ENCODE results near the gene RAB4A. TPM values are rescaled to one million over a fixed set of nuclear protein-coding genes. Genes with fewer than 3 reads are reported as not detected.
A peak's percentile ranks its signal among the peaks of the same experiment; 100 is the strongest.

RAB4A gene
- total and polyA plus RNA-seq, 2 of the 13 experiments (the other 11 are each of a cell fraction or from before 2014, with no cell fraction given), result 56.0 to 80.1 TPM

DNA sequence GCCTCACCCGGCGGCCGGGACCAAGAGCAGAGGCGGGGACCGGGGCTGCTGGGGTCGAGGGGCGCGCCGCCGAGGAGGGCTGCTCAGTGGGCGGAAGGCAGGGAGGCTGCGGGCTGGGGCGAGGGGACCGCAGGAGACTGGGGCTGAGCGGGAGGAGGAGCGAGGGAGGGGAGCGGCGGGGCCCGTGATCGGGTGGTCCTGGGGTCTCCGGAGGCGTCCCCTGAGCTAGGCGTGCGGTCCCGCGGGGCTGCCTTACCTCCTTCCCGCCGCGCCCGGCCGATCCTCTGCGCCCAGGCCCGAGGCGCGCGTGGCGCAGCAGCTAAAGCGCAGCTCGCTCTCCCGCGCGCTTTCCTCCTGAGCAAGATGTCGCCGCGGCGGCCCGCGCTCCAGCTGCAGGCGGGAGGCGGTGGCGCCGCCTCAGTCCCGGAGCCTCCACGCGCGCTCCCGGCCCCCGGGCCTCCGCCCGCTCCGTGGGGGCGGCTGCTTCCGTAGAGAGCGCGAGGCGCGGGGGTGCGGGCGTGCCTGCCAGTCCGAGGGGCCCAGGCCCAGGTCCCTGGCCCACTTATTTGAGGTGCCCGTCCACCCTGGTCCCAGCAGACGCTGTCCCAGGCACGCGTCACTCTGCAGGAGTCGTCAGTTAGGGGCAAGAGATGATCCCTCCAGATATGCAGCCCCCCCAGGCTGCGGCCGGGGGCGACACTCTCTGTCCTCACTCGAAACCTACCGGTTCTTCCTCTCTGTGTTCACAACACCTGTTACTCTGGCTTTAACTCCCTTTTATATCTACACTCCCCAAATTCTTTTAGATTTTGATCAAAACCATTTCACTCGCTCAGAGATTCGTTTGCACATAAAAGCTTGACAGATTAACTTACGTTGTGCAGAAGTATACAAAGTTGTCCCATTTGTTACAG is 72.0 kb downstream of the RAB4A start, which contains the start of gene CCSAP (continued):
- TF ChIP-seq GATAD1 (CRISPR knock-in tag; IDR thresholded peaks at IDR 0.05) (0 out of 2 replicates have a peak, but pooled peaks have one; percentile 6), ZNF790 (CRISPR knock-in tag; IDR thresholded peaks at IDR 0.05; ENCODE audit: borderline replicate concordance) (no peak; the same call in none of the 2 replicates), SOX6 (IDR thresholded peaks at IDR 0.05) (no peak), SOX6 (CRISPR knock-in tag; IDR thresholded peaks at IDR 0.05) (peak; percentile 40; the same call in 1 of the 2 replicates), FOSL2 (CRISPR knock-in tag; IDR thresholded peaks at IDR 0.05) (0 out of 2 replicates have a peak, but pooled peaks have one; percentile 4), ZNF816 (CRISPR knock-in tag; IDR thresholded peaks at IDR 0.05; ENCODE audit: borderline replicate concordance) (no peak), DNMT1 (CRISPR knock-in tag; IDR thresholded peaks at IDR 0.05) (no peak; the same call in none of the 2 replicates), DMAP1 (CRISPR knock-in tag; IDR thresholded peaks at IDR 0.05) (no peak; the same call in 1 of the 2 replicates), KMT2B (CRISPR knock-in tag; IDR thresholded peaks at IDR 0.05) (no peak), ZSCAN31 (CRISPR knock-in tag; IDR thresholded peaks at IDR 0.05; ENCODE audit: low read depth) (no peak), FOXO1 (CRISPR knock-in tag; IDR thresholded peaks at IDR 0.05) (0 out of 2 replicates have a peak, but pooled peaks have one; percentile 5), ZNF83 (CRISPR knock-in tag; IDR thresholded peaks at IDR 0.05; ENCODE audit: borderline replicate concordance) (no peak), RBFOX2 (IDR thresholded peaks at IDR 0.05; ENCODE audit: low read depth, low read length) (peak; percentile 50; the same call in 1 of the 2 replicates), ZNF10 (CRISPR knock-in tag; IDR thresholded peaks at IDR 0.05; ENCODE audit: borderline replicate concordance, low read depth) (no peak), FOXM1 (CRISPR knock-in tag; IDR thresholded peaks at IDR 0.05) (no peak)
- TF ChIP-seq, protein P1, sequence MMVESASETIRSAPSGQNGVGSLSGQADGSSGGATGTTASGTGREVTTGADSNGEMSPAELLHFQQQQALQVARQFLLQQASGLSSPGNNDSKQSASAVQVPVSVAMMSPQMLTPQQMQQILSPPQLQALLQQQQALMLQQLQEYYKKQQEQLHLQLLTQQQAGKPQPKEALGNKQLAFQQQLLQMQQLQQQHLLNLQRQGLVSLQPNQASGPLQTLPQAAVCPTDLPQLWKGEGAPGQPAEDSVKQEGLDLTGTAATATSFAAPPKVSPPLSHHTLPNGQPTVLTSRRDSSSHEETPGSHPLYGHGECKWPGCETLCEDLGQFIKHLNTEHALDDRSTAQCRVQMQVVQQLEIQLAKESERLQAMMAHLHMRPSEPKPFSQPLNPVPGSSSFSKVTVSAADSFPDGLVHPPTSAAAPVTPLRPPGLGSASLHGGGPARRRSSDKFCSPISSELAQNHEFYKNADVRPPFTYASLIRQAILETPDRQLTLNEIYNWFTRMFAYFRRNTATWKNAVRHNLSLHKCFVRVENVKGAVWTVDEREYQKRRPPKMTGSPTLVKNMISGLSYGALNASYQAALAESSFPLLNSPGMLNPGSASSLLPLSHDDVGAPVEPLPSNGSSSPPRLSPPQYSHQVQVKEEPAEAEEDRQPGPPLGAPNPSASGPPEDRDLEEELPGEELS (CRISPR knock-in tag; IDR thresholded peaks at IDR 0.05), result no peak
- TF ChIP-seq, protein P2, sequence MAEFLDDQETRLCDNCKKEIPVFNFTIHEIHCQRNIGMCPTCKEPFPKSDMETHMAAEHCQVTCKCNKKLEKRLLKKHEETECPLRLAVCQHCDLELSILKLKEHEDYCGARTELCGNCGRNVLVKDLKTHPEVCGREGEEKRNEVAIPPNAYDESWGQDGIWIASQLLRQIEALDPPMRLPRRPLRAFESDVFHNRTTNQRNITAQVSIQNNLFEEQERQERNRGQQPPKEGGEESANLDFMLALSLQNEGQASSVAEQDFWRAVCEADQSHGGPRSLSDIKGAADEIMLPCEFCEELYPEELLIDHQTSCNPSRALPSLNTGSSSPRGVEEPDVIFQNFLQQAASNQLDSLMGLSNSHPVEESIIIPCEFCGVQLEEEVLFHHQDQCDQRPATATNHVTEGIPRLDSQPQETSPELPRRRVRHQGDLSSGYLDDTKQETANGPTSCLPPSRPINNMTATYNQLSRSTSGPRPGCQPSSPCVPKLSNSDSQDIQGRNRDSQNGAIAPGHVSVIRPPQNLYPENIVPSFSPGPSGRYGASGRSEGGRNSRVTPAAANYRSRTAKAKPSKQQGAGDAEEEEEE (CRISPR knock-in tag; IDR thresholded peaks at IDR 0.05; ENCODE audit: borderline replicate concordance), result no peak
- TF ChIP-seq, protein P3, sequence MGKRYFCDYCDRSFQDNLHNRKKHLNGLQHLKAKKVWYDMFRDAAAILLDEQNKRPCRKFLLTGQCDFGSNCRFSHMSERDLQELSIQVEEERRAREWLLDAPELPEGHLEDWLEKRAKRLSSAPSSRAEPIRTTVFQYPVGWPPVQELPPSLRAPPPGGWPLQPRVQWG (CRISPR knock-in tag; IDR thresholded peaks at IDR 0.05; ENCODE audit: borderline replicate concordance, low read depth), result no peak
- TF ChIP-seq, protein P4, sequence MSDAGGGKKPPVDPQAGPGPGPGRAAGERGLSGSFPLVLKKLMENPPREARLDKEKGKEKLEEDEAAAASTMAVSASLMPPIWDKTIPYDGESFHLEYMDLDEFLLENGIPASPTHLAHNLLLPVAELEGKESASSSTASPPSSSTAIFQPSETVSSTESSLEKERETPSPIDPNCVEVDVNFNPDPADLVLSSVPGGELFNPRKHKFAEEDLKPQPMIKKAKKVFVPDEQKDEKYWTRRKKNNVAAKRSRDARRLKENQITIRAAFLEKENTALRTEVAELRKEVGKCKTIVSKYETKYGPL (CRISPR knock-in tag; IDR thresholded peaks at IDR 0.05), result no peak
- TF ChIP-seq, protein P5, sequence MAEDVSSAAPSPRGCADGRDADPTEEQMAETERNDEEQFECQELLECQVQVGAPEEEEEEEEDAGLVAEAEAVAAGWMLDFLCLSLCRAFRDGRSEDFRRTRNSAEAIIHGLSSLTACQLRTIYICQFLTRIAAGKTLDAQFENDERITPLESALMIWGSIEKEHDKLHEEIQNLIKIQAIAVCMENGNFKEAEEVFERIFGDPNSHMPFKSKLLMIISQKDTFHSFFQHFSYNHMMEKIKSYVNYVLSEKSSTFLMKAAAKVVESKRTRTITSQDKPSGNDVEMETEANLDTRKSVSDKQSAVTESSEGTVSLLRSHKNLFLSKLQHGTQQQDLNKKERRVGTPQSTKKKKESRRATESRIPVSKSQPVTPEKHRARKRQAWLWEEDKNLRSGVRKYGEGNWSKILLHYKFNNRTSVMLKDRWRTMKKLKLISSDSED (CRISPR knock-in tag; IDR thresholded peaks at IDR 0.05), result no peak
- TF ChIP-seq, protein P6, sequence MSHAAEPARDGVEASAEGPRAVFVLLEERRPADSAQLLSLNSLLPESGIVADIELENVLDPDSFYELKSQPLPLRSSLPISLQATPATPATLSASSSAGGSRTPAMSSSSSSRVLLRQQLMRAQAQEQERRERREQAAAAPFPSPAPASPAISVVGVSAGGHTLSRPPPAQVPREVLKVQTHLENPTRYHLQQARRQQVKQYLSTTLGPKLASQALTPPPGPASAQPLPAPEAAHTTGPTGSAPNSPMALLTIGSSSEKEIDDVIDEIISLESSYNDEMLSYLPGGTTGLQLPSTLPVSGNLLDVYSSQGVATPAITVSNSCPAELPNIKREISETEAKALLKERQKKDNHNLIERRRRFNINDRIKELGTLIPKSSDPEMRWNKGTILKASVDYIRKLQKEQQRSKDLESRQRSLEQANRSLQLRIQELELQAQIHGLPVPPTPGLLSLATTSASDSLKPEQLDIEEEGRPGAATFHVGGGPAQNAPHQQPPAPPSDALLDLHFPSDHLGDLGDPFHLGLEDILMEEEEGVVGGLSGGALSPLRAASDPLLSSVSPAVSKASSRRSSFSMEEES (CRISPR knock-in tag; IDR thresholded peaks at IDR 0.05), result no peak

All from HepG2 (cell line).